Cardiac fibroblast (primary cell): Measurements from ENCODE around the gene SPDYE4.

Source experiments
- DNase-seq, 2 donors: peaks; one replicate each; pipeline versions ENCODE4 v3.0.0 to v3.0.0-alpha.2; 2010; ENCODE audit warnings: low read depth in 2 of 2
- H3K4me3 ChIP-seq, 2 donors: replicated peaks in 1 of 2; 1 replicate in 1 of 2; 2 replicates in 1 of 2; pipeline ENCODE4 v1.5.1; 2011; ENCODE audit warnings: low read depth in 2 of 2, low read length in 2 of 2, mild to moderate bottlenecking in 2 of 2, moderate library complexity in 1 of 2
- CTCF ChIP-seq: IDR thresholded peaks from one replicate; pipeline ENCODE4 v1.5.1; 2011; ENCODE audit warnings: low read depth, mild to moderate bottlenecking, low read length, inconsistent platforms

SPDYE4 gene

GRCh38 chr17:8708025-8708461 is 50.3 kb downstream of the SPDYE4 start:
- peak in 1 of 2 donors; percentile 78 for DNase-seq
- no peak overlapping the region for H3K4me3 ChIP-seq
- TF ChIP-seq CTCF = no peak

DNA sequence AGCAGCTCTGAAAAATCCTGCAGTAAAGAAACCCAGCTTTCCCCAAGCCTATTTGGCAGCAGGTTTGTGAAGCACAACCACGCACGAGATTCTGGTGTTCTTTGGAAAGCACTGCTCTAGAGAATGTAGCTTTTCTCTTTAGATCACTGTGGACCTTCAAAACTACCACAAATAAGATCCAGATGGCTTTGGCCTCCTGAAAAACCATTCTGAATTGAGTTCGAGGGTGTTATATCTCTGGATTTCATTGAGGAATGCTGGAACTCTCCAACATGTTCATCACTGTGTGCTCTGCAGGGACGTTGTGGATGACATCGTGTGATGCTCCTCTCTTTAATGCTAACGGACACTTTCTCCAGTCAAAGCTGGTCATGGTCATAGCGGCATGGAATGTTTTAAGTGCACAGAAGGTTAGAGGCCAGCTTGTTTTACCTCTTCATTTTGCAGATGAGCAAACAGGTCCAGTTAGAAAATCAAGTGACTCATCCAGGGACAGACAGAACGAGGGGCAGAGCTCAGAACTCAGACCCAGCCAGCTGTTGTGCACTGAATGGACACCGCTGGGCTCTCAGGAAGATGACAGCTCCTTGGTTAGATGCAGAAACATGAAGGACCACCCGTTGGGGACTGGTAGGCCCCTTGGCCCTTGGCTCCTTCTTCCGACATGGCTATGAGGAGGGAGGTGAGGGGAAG is 50.9 kb downstream of the SPDYE4 start:
- no peak overlapping the region for H3K4me3 ChIP-seq
- no peak for TF ChIP-seq CTCF
- peak in 1 of 2 donors; percentile 34 for DNase-seq

- no peak for TF ChIP-seq CTCF
- DNase-seq = no peak
- no peak overlapping the region for H3K4me3 ChIP-seq
These were observed 51.9 kb downstream of the SPDYE4 start for GRCh38 chr17:8706431-8706830.

DNA sequence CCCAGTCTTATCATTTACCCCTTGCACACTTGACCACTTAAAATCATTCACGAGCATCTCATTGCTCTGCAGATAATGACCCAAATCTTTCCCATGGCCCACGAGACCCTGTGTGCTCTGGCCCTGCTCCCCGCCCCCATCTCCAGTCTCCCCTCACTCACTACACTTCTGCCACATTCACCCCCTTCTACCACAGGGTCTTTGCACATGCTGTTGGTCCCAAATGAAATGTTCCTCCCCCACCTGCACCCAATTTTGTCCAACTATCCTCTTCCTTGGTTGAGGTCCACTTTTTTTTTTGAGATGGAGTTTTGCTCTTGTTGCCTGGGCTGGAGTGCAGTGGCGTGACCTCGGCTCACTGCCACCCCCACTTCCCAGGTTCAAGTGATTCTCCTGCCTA is 52.9 kb downstream of the SPDYE4 start:
- H3K4me3 ChIP-seq = no peak overlapping the region
- TF ChIP-seq CTCF = no peak
- no peak for DNase-seq

DNA sequence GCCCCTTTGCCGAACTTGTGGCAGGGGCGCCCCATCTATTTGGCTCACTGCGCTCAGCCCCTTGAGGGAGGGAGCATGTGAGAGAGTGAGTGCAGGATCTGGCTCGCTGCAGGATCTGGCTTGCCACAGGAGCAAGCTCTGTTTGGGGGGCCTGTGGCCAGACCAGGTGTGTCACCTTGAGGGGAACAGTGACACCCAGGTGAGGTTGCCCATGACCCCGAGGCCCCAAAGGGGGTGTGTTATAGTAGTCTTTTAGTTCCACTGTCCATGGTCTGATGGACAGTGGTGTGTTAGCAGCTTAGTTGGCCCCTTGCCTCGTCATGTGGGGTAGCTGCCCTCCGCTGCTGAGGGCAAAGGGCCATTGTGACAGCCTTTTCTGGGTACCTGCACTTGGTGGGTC is 55.3 kb downstream of the SPDYE4 start:
- H3K4me3 ChIP-seq = no peak overlapping the region
- no peak for DNase-seq
- no peak for TF ChIP-seq CTCF

DNA sequence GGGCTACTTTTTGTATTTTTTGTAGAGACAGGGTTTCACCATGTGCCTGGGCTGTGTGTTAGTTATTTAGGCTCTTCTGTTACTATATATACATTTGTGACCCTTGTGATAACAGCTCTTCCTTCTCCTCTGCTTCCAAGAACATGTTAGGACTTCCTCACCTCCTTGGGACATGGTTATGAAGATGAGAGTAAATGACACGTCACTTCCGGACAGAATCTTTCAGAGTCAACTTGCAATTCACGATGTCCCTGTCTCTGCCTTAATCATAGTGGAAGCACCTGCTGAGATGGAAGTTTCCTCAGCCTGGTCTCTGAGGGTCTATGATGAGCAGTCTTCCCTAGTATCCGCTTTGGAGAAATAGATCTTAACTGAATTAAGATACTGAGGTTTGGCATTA is 56.6 kb downstream of the SPDYE4 start:
- TF ChIP-seq CTCF = no peak
- no peak for DNase-seq
- no peak overlapping the region for H3K4me3 ChIP-seq

GRCh38 chr17:8701221-8701620 is 57.1 kb downstream of the SPDYE4 start:
- no peak for DNase-seq
- no peak for TF ChIP-seq CTCF
- H3K4me3 ChIP-seq = no peak overlapping the region
